C4-2B (cell line): ENCODE results near the gene ZNF618.

Experiments used
- CTCF ChIP-seq: fragments of 450-650 bp; conservative IDR thresholded peaks from 2 replicates; pipeline ENCODE4 v1.5.1; 2017; ENCODE audit warnings: mild to moderate bottlenecking
- ZFX ChIP-seq: fragments of 450-650 bp; IDR thresholded peaks from 2 replicates; pipeline ENCODE4 v1.6.1; 2017

GRCh38 chr9:113984639-113985380, 108.7 kb downstream of the ZNF618 start:
- no peak for TF ChIP-seq CTCF
- no peak for TF ChIP-seq ZFX
